ENCODE data around the gene NAB1. TPM values are rescaled to one million over a fixed set of nuclear protein-coding genes. Genes with fewer than 3 reads are reported as not detected.

Gene NAB1
- total and polyA plus RNA-seq, 2 experiments from 2014 or later, result 10.4 to 40.2 TPM

DNA sequence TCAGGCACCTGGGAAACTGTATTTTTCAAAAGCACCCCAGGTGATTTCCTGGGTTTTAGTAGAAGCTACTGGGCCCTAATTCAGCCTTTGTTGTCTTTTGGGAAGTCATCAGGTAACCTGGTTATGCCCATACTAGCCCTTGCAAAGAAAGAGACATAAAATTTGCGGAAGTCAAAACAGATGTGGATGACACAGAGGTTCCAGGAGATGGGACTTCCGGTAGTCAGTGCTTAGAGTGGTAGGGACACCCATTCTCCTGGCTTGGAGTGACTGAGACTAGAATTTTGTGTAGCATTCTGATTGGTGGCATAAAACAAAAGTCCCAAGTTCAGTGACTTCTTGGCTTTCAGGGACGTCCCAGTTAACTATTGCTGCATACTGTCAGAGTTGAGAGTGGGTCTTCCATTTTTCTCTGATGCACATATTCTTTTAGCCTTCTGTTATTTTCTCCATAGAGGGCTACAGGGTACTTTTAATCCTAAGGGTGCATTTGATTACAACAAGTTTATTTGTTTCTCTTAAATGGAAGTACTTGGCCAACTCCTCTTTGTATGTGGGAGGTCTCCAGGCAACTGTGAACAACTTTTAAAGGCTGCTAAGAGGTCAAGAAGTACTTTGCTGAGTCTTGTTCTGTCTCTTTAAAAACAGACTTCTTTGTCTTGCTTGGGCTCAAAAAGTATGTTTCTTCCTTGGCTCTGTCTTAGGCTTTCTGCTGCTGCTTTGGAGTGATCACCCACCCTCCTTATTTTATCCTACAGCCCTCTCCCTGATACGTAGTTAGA lies 8.8 kb downstream of the NAB1 start:
- H3K4me1 Mint-ChIP-seq, result peaks cover 27% of the 10 kb centered on the region

GRCh38 chr2:190659553-190659952 lies 10.7 kb downstream of the NAB1 start:
- Histone ChIP-seq H3K4me1 (ENCODE audit: insufficient read depth) (peaks cover 25% of the 10 kb centered on the region; the same call in 1 of the 2 replicates), H4K20me1 (replicated peaks; ENCODE audit: insufficient read depth) (peaks cover 5% of the 10 kb centered on the region; the same call in 1 of the 2 replicates), H3F3A (replicated peaks; ENCODE audit: low read depth) (no peaks in the 10 kb centered on the region), H3K79me2 (replicated peaks; ENCODE audit: insufficient read depth) (peaks cover 42% of the 10 kb centered on the region), H3K4me3 (no peak overlapping the region), H3K27ac (ENCODE audit: low read depth) (no peak overlapping the region), H2AFZ (no peak overlapping the region), H3K9me2 (ENCODE audit: insufficient read depth) (no peaks in the 10 kb centered on the region), H3K27me3 (ENCODE audit: insufficient read depth) (no peaks in the 10 kb centered on the region), H3K4me2 (no peak overlapping the region), H3K36me3 (ENCODE audit: insufficient read depth) (no peaks in the 10 kb centered on the region)
- peaks cover 27% of the 10 kb centered on the region for H3K4me1 Mint-ChIP-seq
- peaks cover 2% of the 10 kb centered on the region for H3K27me3 Mint-ChIP-seq (ENCODE audit: insufficient read depth, low read depth, poor library complexity)
- H3K36me3 Mint-ChIP-seq (ENCODE audit: low read depth), result no peaks in the 10 kb centered on the region; the same call in 2 of the 3 replicates
- peak; percentile 50 for ATAC-seq
- no peak overlapping the region for H3K27ac Mint-ChIP-seq
- H3K9me3 Mint-ChIP-seq, result no peaks in the 10 kb centered on the region
- no peak overlapping the region for H3K4me3 Mint-ChIP-seq
- TF ChIP-seq EZH2 (IDR thresholded peaks at IDR 0.05; ENCODE audit: low read depth, unreplicated experiment) (no peak), CREB1 (CRISPR knock-in tag; IDR thresholded peaks at IDR 0.05; ENCODE audit: low read depth) (no peak), ZNF331 (CRISPR knock-in tag; IDR thresholded peaks at IDR 0.05; ENCODE audit: low read depth) (no peak), ZNF114 (CRISPR knock-in tag; IDR thresholded peaks at IDR 0.05) (no peak), JUNB (IDR thresholded peaks at IDR 0.05; ENCODE audit: unreplicated experiment) (no peak), STAT1 (IDR thresholded peaks at IDR 0.05; ENCODE audit: unreplicated experiment) (no peak), POLR2AphosphoS5 (IDR thresholded peaks at IDR 0.05; ENCODE audit: low read depth) (no peak)
- no peak for DNase-seq (ENCODE audit: low spot score)

More for the DNA sequence above, 8.8 kb downstream of the NAB1 start:
- H2AFZ ChIP-seq, result no peak overlapping the region
- Mint-ChIP-seq H3K9me3 (no peaks in the 10 kb centered on the region), H3K36me3 (ENCODE audit: low read depth) (no peaks in the 10 kb centered on the region; the same call in 2 of the 3 replicates), H3K4me3 (no peak overlapping the region), H3K27me3 (ENCODE audit: insufficient read depth, low read depth, poor library complexity) (peaks cover 2% of the 10 kb centered on the region), H3K27ac (no peak overlapping the region)
- peaks cover 58% of the 10 kb centered on the region for H3K79me2 ChIP-seq (replicated peaks; ENCODE audit: insufficient read depth)
- no peaks in the 10 kb centered on the region for H3F3A ChIP-seq (replicated peaks; ENCODE audit: low read depth)
- H3K27ac ChIP-seq (ENCODE audit: low read depth), result no peak overlapping the region
- DNase-seq (ENCODE audit: low spot score), result no peak
- no peaks in the 10 kb centered on the region for H3K27me3 ChIP-seq (ENCODE audit: insufficient read depth)
- H3K4me3 ChIP-seq, result 0 out of 2 replicates have a peak overlapping the region, but pooled peaks have one; percentile 9
- peaks cover 11% of the 10 kb centered on the region; the same call in 1 of the 2 replicates for H4K20me1 ChIP-seq (replicated peaks; ENCODE audit: insufficient read depth)
- no peaks in the 10 kb centered on the region for H3K9me2 ChIP-seq (ENCODE audit: insufficient read depth)
- H3K4me1 ChIP-seq (ENCODE audit: insufficient read depth), result peaks cover 25% of the 10 kb centered on the region; the same call in 1 of the 2 replicates
- H3K4me2 ChIP-seq, result peak overlapping the region; percentile 45
- H3K36me3 ChIP-seq (ENCODE audit: insufficient read depth), result no peaks in the 10 kb centered on the region
- no peak for ATAC-seq
- TF ChIP-seq NANOG (IDR thresholded peaks at IDR 0.05; ENCODE audit: borderline replicate concordance) (no peak), POLR2AphosphoS5 (IDR thresholded peaks at IDR 0.05; ENCODE audit: low read depth) (no peak), JUNB (IDR thresholded peaks at IDR 0.05; ENCODE audit: unreplicated experiment) (no peak), EZH2 (IDR thresholded peaks at IDR 0.05; ENCODE audit: low read depth, unreplicated experiment) (no peak)

DNA sequence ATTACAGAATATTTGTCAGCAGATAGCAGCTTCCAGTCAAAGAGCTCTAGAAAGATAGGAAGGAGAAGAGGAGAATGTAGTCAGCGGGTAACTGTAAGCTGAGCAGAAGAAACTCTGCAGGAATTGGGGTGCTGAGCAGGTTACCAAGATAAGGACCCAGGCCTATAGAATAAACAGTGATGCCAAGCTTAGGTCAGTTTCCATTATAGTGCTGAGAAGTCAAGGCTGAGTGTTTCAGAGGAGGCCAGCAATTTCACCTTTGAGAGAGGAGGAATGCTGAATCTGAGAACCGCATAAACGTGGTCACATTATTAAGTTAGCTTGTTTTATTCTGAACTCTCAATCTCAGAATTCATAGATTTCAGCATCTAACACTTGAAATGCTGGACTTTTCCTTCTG lies 13.9 kb downstream of the NAB1 start:
- H3K4me3 ChIP-seq, result no peak overlapping the region
- no peak overlapping the region for H3K27ac Mint-ChIP-seq
- TF ChIP-seq EZH2phosphoT487 (IDR thresholded peaks at IDR 0.05; ENCODE audit: unreplicated experiment) (no peak), CTCF (conservative IDR thresholded peaks at IDR 0.05; ENCODE audit: low read depth in 2 of 2) (no peak), ZNF331 (CRISPR knock-in tag; IDR thresholded peaks at IDR 0.05; ENCODE audit: low read depth) (no peak), ZNF114 (CRISPR knock-in tag; IDR thresholded peaks at IDR 0.05) (no peak), CREB1 (CRISPR knock-in tag; IDR thresholded peaks at IDR 0.05; ENCODE audit: low read depth) (no peak), EZH2 (IDR thresholded peaks at IDR 0.05; ENCODE audit: low read depth, unreplicated experiment) (no peak), POLR2AphosphoS5 (IDR thresholded peaks at IDR 0.05; ENCODE audit: low read depth) (no peak), STAT1 (IDR thresholded peaks at IDR 0.05; ENCODE audit: unreplicated experiment) (no peak), JUNB (IDR thresholded peaks at IDR 0.05; ENCODE audit: unreplicated experiment) (no peak), NANOG (IDR thresholded peaks at IDR 0.05; ENCODE audit: borderline replicate concordance) (no peak)
- TF ChIP-seq, protein P1, sequence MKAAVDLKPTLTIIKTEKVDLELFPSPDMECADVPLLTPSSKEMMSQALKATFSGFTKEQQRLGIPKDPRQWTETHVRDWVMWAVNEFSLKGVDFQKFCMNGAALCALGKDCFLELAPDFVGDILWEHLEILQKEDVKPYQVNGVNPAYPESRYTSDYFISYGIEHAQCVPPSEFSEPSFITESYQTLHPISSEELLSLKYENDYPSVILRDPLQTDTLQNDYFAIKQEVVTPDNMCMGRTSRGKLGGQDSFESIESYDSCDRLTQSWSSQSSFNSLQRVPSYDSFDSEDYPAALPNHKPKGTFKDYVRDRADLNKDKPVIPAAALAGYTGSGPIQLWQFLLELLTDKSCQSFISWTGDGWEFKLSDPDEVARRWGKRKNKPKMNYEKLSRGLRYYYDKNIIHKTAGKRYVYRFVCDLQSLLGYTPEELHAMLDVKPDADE (IDR thresholded peaks at IDR 0.05), result no peak

More for the DNA sequence above, 13.9 kb downstream of the NAB1 start:
- Mint-ChIP-seq H3K27me3 (ENCODE audit: insufficient read depth, low read depth, poor library complexity) (peaks cover 2% of the 10 kb centered on the region), H3K4me3 (no peak overlapping the region), H3K9me3 (peaks cover 10% of the 10 kb centered on the region), H3K4me1 (peaks cover 18% of the 10 kb centered on the region), H3K36me3 (ENCODE audit: low read depth) (peaks cover 14% of the 10 kb centered on the region)
- no peaks in the 10 kb centered on the region; the same call in 1 of the 2 replicates for H4K20me1 ChIP-seq (replicated peaks; ENCODE audit: insufficient read depth)
- H3K4me1 ChIP-seq (ENCODE audit: insufficient read depth), result peaks cover 8% of the 10 kb centered on the region; the same call in 1 of the 2 replicates
- no peak overlapping the region for H3K27ac ChIP-seq (ENCODE audit: low read depth)
- H3K36me3 ChIP-seq (ENCODE audit: insufficient read depth), result no peaks in the 10 kb centered on the region
- H3K27me3 ChIP-seq (ENCODE audit: insufficient read depth), result no peaks in the 10 kb centered on the region
- H3K4me2 ChIP-seq, result no peak overlapping the region
- H2AFZ ChIP-seq, result no peak overlapping the region
- ATAC-seq (no peak), DNase-seq (ENCODE audit: low spot score) (no peak)
- no peaks in the 10 kb centered on the region for H3F3A ChIP-seq (replicated peaks; ENCODE audit: low read depth)
- no peaks in the 10 kb centered on the region for H3K9me2 ChIP-seq (ENCODE audit: insufficient read depth)
- H3K79me2 ChIP-seq (replicated peaks; ENCODE audit: insufficient read depth), result peaks cover 34% of the 10 kb centered on the region

All from GM23338 (cell line).